Loucy (cell line): ENCODE results near the gene BMI1.

Experiments
- CTCF ChIP-seq: fragments of 200-600 bp; sonication (generic); conservative IDR thresholded peaks from 2 replicates; pipeline ENCODE4 v1.5.1; 2014; ENCODE audit warnings: mild to moderate bottlenecking, antibody characterized with exemption, low read length
- EZH2phosphoT487 ChIP-seq: fragments of 200-600 bp; IDR thresholded peaks from 2 replicates; pipeline ENCODE4 v1.6.1; 2018; ENCODE audit warnings: antibody characterized with exemption, mild to moderate bottlenecking, moderate library complexity, borderline replicate concordance

GRCh38 chr10:22285130-22285529, 35.8 kb upstream of the BMI1 start:
- TF ChIP-seq CTCF, result no peak
- no peak for TF ChIP-seq EZH2phosphoT487
